ENCODE results near the gene HIF1A. TPM values are rescaled to one million over a fixed set of nuclear protein-coding genes. Genes with fewer than 3 reads are reported as not detected.

Gene HIF1A
- total and polyA plus RNA-seq, 10 of the 15 experiments (the other 5 are each of a cell fraction or from before 2014, with no cell fraction given) = 18.3 to 97.0 (median 75.3) TPM

DNA sequence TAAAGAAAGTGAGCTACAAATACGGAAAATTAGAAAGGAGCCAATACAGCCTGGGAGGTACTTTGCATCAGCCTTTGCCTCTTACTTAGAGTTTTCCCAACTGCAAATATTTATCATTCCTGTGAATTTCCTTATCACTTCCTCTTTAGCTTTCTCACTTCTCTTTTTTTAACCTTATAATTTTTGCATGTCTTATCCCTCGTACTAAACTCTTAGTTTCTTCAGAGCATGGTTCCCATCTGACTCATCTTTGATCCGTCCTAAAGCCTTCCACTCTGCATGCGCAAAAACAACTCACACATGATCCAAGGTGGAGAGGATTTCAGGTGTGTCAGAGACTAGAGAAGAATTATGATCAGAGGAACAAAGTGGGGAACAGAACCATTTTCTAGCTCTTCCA lies 57.3 kb downstream of the HIF1A start (continued):
- TF ChIP-seq, protein P1, sequence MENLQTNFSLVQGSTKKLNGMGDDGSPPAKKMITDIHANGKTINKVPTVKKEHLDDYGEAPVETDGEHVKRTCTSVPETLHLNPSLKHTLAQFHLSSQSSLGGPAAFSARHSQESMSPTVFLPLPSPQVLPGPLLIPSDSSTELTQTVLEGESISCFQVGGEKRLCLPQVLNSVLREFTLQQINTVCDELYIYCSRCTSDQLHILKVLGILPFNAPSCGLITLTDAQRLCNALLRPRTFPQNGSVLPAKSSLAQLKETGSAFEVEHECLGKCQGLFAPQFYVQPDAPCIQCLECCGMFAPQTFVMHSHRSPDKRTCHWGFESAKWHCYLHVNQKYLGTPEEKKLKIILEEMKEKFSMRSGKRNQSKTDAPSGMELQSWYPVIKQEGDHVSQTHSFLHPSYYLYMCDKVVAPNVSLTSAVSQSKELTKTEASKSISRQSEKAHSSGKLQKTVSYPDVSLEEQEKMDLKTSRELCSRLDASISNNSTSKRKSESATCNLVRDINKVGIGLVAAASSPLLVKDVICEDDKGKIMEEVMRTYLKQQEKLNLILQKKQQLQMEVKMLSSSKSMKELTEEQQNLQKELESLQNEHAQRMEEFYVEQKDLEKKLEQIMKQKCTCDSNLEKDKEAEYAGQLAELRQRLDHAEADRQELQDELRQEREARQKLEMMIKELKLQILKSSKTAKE (IDR thresholded peaks at IDR 0.05; ENCODE audit: low read depth, poor library complexity, severe bottlenecking) = peak; percentile 86
- TF ChIP-seq, protein P2, sequence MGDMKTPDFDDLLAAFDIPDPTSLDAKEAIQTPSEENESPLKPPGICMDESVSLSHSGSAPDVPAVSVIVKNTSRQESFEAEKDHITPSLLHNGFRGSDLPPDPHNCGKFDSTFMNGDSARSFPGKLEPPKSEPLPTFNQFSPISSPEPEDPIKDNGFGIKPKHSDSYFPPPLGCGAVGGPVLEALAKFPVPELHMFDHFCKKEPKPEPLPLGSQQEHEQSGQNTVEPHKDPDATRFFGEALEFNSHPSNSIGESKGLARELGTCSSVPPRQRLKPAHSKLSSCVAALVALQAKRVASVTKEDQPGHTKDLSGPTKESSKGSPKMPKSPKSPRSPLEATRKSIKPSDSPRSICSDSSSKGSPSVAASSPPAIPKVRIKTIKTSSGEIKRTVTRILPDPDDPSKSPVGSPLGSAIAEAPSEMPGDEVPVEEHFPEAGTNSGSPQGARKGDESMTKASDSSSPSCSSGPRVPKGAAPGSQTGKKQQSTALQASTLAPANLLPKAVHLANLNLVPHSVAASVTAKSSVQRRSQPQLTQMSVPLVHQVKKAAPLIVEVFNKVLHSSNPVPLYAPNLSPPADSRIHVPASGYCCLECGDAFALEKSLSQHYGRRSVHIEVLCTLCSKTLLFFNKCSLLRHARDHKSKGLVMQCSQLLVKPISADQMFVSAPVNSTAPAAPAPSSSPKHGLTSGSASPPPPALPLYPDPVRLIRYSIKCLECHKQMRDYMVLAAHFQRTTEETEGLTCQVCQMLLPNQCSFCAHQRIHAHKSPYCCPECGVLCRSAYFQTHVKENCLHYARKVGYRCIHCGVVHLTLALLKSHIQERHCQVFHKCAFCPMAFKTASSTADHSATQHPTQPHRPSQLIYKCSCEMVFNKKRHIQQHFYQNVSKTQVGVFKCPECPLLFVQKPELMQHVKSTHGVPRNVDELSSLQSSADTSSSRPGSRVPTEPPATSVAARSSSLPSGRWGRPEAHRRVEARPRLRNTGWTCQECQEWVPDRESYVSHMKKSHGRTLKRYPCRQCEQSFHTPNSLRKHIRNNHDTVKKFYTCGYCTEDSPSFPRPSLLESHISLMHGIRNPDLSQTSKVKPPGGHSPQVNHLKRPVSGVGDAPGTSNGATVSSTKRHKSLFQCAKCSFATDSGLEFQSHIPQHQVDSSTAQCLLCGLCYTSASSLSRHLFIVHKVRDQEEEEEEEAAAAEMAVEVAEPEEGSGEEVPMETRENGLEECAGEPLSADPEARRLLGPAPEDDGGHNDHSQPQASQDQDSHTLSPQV (IDR thresholded peaks at IDR 0.05) = 0 out of 2 replicates have a peak, but pooled peaks have one; percentile 33
- TF ChIP-seq CEBPB (IDR thresholded peaks at IDR 0.05; ENCODE audit: borderline replicate concordance in 1 of 2, low read depth in 2 of 2, low read length in 2 of 2) (no peak), JUNB (IDR thresholded peaks at IDR 0.05) (peak; percentile 57), SUPT20H (IDR thresholded peaks at IDR 0.05; ENCODE audit: borderline replicate concordance, control insufficient read depth, low read depth, low read length) (no peak), DPF2 (IDR thresholded peaks at IDR 0.05) (peak; percentile 98), SREBF1 (IDR thresholded peaks at IDR 0.05; ENCODE audit: low read length) (no peak), MEF2B (IDR thresholded peaks at IDR 0.05; ENCODE audit: partially characterized antibody, poor library complexity, severe bottlenecking) (peak; percentile 45), ZBED1 (IDR thresholded peaks at IDR 0.05; ENCODE audit: borderline replicate concordance) (no peak), HDGF (IDR thresholded peaks at IDR 0.05) (no peak), SPI1 (IDR thresholded peaks at IDR 0.05; ENCODE audit: borderline replicate concordance, insufficient read depth, low read depth, low read length) (peak; percentile 100), ZSCAN29 (IDR thresholded peaks at IDR 0.05) (no peak), CBX3 (IDR thresholded peaks at IDR 0.05; ENCODE audit: borderline replicate concordance, low read depth) (no peak), FOS (IDR thresholded peaks at IDR 0.05; ENCODE audit: borderline replicate concordance, extremely low read depth, insufficient read length) (no peak), KLF5 (IDR thresholded peaks at IDR 0.05; ENCODE audit: partially characterized antibody) (no peak), BCL11A (IDR thresholded peaks at IDR 0.05; ENCODE audit: low read depth, low read length) (no peak), FOXK2 (IDR thresholded peaks at IDR 0.05) (no peak), POLR2AphosphoS5 (IDR thresholded peaks at IDR 0.05; ENCODE audit: low read length) (no peak), YY1 (IDR thresholded peaks at IDR 0.05; ENCODE audit: low read depth, low read length) (no peak), STAT3 (IDR thresholded peaks at IDR 0.05; ENCODE audit: low read depth, low read length) (0 out of 2 replicates have a peak, but pooled peaks have one; percentile 29)
- TF ChIP-seq, protein P3, sequence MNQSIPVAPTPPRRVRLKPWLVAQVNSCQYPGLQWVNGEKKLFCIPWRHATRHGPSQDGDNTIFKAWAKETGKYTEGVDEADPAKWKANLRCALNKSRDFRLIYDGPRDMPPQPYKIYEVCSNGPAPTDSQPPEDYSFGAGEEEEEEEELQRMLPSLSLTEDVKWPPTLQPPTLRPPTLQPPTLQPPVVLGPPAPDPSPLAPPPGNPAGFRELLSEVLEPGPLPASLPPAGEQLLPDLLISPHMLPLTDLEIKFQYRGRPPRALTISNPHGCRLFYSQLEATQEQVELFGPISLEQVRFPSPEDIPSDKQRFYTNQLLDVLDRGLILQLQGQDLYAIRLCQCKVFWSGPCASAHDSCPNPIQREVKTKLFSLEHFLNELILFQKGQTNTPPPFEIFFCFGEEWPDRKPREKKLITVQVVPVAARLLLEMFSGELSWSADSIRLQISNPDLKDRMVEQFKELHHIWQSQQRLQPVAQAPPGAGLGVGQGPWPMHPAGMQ (IDR thresholded peaks at IDR 0.05; ENCODE audit: borderline replicate concordance) = no peak
- TF ChIP-seq, protein P4, sequence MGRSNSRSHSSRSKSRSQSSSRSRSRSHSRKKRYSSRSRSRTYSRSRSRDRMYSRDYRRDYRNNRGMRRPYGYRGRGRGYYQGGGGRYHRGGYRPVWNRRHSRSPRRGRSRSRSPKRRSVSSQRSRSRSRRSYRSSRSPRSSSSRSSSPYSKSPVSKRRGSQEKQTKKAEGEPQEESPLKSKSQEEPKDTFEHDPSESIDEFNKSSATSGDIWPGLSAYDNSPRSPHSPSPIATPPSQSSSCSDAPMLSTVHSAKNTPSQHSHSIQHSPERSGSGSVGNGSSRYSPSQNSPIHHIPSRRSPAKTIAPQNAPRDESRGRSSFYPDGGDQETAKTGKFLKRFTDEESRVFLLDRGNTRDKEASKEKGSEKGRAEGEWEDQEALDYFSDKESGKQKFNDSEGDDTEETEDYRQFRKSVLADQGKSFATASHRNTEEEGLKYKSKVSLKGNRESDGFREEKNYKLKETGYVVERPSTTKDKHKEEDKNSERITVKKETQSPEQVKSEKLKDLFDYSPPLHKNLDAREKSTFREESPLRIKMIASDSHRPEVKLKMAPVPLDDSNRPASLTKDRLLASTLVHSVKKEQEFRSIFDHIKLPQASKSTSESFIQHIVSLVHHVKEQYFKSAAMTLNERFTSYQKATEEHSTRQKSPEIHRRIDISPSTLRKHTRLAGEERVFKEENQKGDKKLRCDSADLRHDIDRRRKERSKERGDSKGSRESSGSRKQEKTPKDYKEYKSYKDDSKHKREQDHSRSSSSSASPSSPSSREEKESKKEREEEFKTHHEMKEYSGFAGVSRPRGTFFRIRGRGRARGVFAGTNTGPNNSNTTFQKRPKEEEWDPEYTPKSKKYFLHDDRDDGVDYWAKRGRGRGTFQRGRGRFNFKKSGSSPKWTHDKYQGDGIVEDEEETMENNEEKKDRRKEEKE (IDR thresholded peaks at IDR 0.05) = no peak

All from GM12878 (cell line).